ENCODE results near the gene KIF1B. TPM values are rescaled to one million over a fixed set of nuclear protein-coding genes. Genes with fewer than 3 reads are reported as not detected.

KIF1B gene
- total and polyA plus RNA-seq, 10 donors: 1.6 to 53.5 (median 34.5) TPM

- TF ChIP-seq POLR2AphosphoS5 (IDR thresholded peaks at IDR 0.05) (no peak), CTCF (IDR thresholded peaks at IDR 0.05 in 8 of 11, conservative IDR thresholded peaks at IDR 0.05 in 3 of 11) (no peak), POLR2A (IDR thresholded peaks at IDR 0.05) (no peak)
- no peak overlapping the region for H3K27ac ChIP-seq
- WGBS, 5 donors: 91 to 97% (median 93%) methylated on average over 23 of the region's 23 CpGs
Observed at GRCh38 chr1:10179406-10180091, 30.8 kb upstream of the KIF1B start.

GRCh38 chr1:10181154-10181553 is 29.2 kb upstream of the KIF1B start:
- intact Hi-C loops (cut with DNase I; ENCODE audit: low total_unique reads): no loop called here
- DNase-seq: no peak
- no peak overlapping the region for H3K4me3 ChIP-seq
- TF ChIP-seq CTCF (IDR thresholded peaks at IDR 0.05 in 8 of 11, conservative IDR thresholded peaks at IDR 0.05 in 3 of 11): no peak
- no peak for TF ChIP-seq POLR2AphosphoS5 (IDR thresholded peaks at IDR 0.05)
- TF ChIP-seq POLR2A (IDR thresholded peaks at IDR 0.05): no peak
- H3K36me3 ChIP-seq: peaks cover 0 to 57% (median 37%) of the 10 kb centered on the region in 6 donors
- no peaks in the 10 kb centered on the region for H3K9me3 ChIP-seq
- H3K27me3 ChIP-seq (replicated peaks in 1 of 7): no peaks in the 10 kb centered on the region
- 88 to 95% (median 93%) methylated on average over 7 of the region's 7 CpGs for WGBS, 5 donors
- no peak overlapping the region for H3K27ac ChIP-seq
- no peaks in the 10 kb centered on the region for H3K4me1 ChIP-seq

More at GRCh38 chr1:10179406-10180091, 30.8 kb upstream of the KIF1B start:
- peaks cover 0 to 72% (median 37%) of the 10 kb centered on the region in 6 donors for H3K36me3 ChIP-seq
- no peak for DNase-seq
- no peak overlapping the region for H3K4me3 ChIP-seq
- intact Hi-C loops (cut with DNase I; ENCODE audit: low total_unique reads): no loop called here
- H3K27me3 ChIP-seq (replicated peaks in 1 of 7): no peaks in the 10 kb centered on the region
- peaks cover 0 to 8% (median 2%) of the 10 kb centered on the region in 8 donors for H3K9me3 ChIP-seq
- no peaks in the 10 kb centered on the region for H3K4me1 ChIP-seq

GRCh38 chr1:10185759-10186158 is 24.6 kb upstream of the KIF1B start:
- H3K27ac ChIP-seq: no peak overlapping the region
- no peak overlapping the region for H3K4me3 ChIP-seq
- intact Hi-C loops (cut with DNase I; ENCODE audit: low total_unique reads): no loop called here
- WGBS, 5 donors: 84 to 100% (median 91%) methylated on average over 2 of the region's 2 CpGs
- H3K27me3 ChIP-seq (replicated peaks in 1 of 7): no peaks in the 10 kb centered on the region
- peaks cover 0 to 14% (median 12%) of the 10 kb centered on the region in 6 donors for H3K36me3 ChIP-seq
- peaks cover 0 to 6% (median 0%) of the 10 kb centered on the region in 8 donors for H3K9me3 ChIP-seq
- no peak for TF ChIP-seq POLR2A (IDR thresholded peaks at IDR 0.05)
- no peak for TF ChIP-seq POLR2AphosphoS5 (IDR thresholded peaks at IDR 0.05)
- no peak for TF ChIP-seq CTCF (IDR thresholded peaks at IDR 0.05 in 8 of 11, conservative IDR thresholded peaks at IDR 0.05 in 3 of 11)
- H3K4me1 ChIP-seq: no peaks in the 10 kb centered on the region
- DNase-seq: no peak

- TF ChIP-seq CTCF (IDR thresholded peaks at IDR 0.05 in 8 of 11, conservative IDR thresholded peaks at IDR 0.05 in 3 of 11): no peak
- TF ChIP-seq POLR2A (IDR thresholded peaks at IDR 0.05): no peak
- no peak for TF ChIP-seq POLR2AphosphoS5 (IDR thresholded peaks at IDR 0.05)
- Histone ChIP-seq H3K27me3 (replicated peaks in 1 of 7) (no peaks in the 10 kb centered on the region), H3K4me3 (no peak overlapping the region), H3K27ac (no peak overlapping the region), H3K9me3 (peaks cover 0 to 6% (median 0%) of the 10 kb centered on the region in 8 donors), H3K4me1 (no peaks in the 10 kb centered on the region), H3K36me3 (peaks cover 0 to 7% (median 5%) of the 10 kb centered on the region in 6 donors)
- WGBS, 5 donors: 88 to 92% (median 90%) methylated on average over 12 of the region's 12 CpGs
- DNase-seq: no peak
- intact Hi-C loops (cut with DNase I; ENCODE audit: low total_unique reads): no loop called here
Observed at GRCh38 chr1:10186331-10187025, 23.9 kb upstream of the KIF1B start.
